Hematopoietic multipotent progenitor cell (in vitro differentiated cells): ENCODE data around the gene LITAFD. TPM values are rescaled to one million over a fixed set of nuclear protein-coding genes. Genes with fewer than 3 reads are reported as not detected.
"Not testable (repeated sequence)": the region's sequence is repeated elsewhere in the genome, so short reads cannot be mapped to it uniquely, and the experiment has no call there.

Experiments
- DNase-seq, 3 donors: peaks; one replicate each; pipeline ENCODE4 v3.0.0-alpha.2; 2011 to 2015; ENCODE audit warnings: low read depth in 2 of 3, low spot score in 2 of 3
- total RNA-seq: library from RNA; depleted of rRNA; stranded (reverse); fragments of >200 nt; gene quantifications from one replicate; pipeline ENCODE4 v1.2.3, GENCODE V29; 2012

The LITAFD gene
- total RNA-seq = not detected

DNA sequence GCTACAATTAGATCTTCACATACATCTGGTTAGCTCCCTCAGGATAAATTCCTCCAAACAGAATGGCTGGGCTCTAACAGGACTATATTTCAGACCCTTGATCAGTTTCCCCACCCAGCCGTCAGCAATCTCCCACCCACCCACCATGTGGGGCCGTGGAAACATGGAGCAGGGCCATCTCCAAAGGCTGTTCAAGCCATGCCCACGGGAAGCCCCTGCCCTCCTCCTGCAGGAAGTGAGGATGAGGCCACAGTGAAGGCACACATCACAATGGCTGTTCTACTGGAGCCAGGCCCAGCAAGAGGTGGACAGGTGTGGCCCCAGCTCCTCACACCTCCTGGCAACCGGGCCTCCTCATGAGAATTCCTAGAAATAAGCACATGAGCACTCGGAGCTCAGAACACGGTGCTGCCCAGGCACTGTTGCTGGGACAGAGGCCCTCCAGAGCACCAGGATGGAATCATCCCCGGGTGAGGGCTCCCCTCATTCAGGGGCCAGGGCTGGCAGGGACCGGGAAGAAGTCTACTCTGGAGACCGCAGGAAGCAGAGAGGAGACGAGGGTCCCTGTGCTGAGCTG lies at the start of gene LITAFD:
Gene LITAFD, plus strand, starts transcription at position 311 of the 577 bp plus-strand sequence. CDS start 2,005 bp downstream, outside the sequence.
- no peak for DNase-seq

DNA sequence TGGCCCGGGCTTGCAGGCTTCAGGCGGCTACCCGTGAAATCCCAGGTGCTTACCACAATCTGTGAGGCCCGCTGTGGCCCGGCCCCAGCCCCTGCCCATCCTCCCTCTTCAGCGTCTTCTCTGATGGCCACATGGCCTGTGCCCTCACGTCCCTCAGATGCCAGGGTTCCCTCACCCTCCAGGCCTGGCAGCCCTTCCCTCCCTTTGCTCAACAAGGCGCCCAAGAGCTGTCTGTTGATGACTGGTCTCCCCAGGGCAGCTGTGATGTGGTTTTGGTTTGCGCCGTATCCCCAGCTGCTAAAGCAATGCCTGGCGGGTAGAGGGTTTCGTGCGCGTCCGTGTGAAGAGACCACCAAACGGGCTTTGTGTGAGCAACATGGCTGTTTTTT lies 49.4 kb upstream of the LITAFD start:
- no peak for DNase-seq

DNA sequence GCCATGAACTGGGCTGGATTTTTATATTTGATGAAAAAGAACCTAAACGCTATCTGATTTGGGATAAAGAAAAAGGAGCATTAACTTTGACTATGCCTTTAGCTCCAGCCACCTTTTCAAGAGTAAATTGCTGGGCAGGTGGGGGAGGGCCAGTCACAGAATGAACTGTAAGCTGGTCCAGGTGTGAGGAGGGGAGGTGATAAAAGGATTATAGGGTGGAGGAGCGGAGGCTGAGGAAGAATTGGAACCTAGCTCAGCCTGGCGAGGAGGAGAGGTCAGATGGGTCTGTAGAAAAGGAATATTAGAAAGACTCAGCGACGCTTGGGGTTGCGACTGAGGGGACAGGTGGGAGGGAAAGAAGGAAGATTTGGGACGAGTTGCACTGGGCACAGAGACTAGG lies 45.4 kb upstream of the LITAFD start:
- DNase-seq = not testable (repeated sequence)

DNA sequence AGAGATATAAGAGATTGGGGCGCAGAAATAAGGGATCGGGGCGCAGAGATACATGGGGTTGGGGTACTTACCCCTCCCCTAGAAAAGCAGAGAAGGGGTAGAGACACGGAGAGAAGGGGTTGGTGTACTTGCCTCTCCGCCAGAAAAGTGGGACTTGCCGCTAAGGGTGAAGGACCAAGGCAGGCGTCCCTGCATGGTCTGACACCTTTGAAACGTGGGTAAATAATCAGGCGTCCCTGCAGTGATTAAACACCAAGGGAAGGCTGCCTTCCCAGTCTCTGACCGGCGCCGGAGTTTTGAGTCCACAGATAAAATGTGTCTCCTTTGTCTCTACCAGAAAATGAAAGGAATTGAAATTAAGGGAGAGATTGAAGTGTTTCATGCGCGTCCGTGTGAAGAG lies 44.6 kb upstream of the LITAFD start:
- DNase-seq = not testable (repeated sequence)

DNA sequence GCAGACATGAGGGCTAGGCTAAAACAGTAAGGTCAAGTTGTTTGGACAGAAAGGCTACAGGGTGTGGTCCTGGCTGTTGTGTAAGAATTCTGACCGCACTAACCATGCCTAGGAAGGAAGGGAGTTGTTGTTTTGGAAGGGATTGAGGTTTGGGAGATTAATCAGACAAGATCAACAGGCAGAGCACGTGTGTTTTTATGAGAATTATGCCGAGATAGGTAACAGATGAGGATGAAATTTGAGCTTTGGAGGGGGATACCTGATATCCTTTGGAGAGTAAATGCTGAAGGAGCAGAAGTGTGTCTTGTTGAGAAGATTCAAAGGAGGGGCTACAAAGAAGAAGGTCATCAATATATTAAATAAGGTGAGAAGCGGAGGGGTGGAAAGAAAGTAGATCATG lies 40.1 kb upstream of the LITAFD start:
- DNase-seq = not testable (repeated sequence)

DNA sequence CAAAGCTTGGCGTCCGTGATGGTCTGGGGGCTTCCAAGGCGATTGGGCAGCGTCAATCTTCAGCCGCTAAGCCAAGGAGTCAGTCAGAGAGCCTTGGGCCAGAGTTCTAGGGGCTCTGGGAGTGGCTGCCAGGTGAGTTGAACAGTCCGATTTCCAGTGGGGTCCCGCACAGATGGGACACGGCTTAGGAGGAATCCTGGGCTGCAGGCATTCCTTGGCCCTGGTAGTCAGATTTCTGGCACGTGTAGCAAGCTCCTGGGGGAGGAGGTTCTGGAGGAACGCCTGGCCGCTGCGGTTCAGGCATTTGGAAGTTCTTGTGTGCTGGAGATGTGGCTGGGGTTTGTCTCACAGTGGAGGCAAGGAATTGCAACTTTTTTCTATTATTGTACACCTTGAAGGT lies 38.9 kb upstream of the LITAFD start:
- DNase-seq = not testable (repeated sequence)

DNA sequence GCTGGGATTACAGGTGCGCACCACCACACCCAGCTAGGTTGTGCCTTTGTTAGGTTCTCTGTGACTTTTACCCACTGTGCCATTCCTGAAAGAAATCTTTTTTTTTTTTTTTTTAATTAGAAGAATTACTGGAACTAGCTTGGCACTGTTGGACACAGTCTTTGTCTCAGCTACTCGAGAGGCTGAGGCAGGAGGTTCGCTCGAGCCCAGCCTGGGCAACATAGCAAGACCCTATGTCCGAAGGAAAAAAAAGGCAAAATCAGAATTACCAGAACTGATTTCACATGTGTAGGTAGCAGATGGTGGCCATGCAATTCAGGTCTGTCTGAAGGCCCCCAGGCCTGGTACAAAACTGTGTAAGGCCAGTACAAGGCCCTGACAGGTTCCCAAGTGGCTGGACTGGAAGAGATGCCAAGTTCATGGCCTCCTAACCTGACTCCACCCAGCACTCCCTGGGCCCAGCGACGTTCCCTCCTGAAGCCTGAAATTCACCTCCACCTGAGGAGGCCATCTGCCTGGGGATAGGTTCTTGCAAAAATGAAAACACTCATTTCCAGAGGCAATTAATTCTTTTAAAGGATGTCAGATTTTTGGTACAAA lies 36.4 kb upstream of the LITAFD start:
- DNase-seq = no peak

DNA sequence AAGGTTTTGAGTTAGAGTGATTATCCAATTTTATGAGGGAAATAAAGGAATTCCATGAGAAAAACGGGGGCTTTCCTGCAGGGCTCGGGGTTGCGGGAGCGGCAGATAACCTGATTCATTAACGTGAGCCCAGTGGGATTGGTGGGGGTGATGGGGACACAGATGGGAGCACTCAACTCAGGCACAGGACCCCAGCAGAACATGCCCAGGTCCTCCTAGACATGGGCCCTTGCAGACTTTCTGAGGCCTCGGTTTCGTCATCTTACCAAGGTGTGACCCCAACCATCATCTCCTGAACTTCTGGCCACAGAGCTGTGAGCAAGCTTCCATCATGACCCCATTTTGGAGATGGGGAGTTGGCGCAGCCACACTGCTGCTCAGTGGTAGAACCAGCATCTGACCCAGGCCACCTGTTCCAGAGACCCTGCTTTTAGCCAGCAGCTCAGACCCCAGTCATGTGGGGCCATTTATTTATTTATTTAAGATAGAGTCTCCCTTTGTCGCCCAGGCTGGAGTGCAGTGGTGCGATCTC lies 35.7 kb upstream of the LITAFD start:
- DNase-seq = no peak

DNA sequence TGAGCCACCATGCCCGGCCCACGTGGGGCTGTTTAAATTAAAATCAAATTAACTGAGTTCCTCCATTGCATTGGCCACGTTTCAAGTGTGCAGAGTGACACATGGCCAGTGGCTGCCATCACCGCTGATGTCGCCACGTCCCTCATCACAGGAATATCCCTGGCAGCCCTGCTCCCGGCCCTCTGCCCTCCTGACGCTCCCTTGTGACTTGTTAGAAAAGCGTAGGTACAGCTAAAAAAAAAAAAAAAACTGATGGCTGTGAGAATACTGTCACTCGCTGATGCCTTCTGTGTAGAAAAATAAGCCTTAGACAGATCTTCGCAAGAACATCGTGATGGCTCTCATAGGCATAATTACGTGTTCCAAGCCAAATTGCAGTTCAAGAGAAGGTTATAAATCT lies 35.0 kb upstream of the LITAFD start:
- DNase-seq = no peak

DNA sequence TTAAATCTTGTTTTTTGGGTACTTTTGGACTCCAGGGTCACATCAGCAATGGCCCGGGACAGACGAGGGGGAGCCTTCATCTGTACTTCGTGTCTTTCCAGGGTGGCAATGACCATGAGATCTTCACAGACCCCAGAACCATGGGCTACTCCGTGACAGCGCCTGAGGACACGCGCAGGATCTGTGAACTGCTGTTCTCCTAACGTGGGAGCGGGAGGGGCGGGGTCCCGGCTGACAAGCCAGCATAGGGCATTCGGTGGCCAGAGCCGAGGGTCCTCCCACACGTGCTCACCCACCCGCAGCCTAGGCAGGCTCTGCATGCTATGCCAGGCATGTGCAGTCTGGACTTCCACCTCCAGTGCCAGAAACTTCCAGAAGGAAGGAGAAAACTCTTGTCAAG lies 34.5 kb upstream of the LITAFD start:
- DNase-seq = no peak

DNA sequence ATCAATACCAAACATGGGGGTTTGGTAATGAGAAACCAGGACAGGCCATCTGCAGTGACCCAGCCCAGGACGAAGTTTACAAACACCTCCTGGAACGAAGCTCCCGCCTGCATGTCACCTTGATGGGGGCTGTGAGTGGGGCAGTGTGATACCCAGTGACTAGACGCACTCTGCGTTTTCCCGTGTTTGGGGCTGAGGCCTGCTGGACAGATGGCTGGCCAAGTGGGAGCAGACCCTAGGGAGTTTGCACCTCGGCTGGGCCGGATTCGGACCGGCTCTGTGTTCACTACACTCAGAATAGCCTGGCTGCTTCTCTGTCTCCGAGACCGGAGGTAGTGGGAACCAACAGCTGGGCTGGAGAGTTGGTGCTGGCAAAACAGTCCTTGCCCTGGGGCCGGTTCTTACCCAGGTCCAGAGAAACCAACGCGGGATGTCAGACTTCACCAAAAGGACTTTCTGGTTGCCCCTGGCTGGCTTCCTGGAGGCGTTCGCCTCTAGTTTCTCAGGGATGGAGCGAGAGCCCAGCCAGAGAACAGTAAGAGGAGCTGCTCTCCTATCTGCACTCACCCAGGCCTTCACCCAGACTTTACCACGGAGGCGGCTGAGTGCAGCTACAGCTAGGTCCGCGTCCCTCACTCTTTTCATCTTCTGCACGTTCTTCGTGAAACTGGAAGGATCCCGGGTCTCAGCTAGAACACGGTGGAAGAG lies 33.8 kb upstream of the LITAFD start:
- no peak for DNase-seq

DNA sequence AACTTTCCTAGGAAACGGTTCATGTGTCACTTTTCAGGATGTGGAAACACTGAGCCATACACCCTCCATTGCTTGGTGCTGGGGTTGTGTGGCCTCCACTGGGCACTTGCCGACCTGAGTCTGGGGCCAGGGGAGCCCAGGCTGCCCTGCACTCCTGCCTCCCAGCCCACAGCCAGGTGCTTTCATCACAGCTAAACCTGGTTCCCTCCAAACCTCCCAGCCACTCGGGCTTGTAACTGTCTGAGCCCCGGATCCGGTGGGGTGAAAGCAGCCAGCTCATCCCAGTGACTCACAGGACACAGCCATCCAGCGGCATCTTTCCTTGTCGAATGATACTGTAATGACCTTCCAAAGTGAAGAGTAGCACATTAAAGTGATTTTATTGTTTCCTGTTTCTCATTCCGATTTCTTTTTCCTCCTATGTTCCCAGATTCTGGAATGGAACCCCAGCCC lies 33.2 kb upstream of the LITAFD start:
- no peak for DNase-seq

DNA sequence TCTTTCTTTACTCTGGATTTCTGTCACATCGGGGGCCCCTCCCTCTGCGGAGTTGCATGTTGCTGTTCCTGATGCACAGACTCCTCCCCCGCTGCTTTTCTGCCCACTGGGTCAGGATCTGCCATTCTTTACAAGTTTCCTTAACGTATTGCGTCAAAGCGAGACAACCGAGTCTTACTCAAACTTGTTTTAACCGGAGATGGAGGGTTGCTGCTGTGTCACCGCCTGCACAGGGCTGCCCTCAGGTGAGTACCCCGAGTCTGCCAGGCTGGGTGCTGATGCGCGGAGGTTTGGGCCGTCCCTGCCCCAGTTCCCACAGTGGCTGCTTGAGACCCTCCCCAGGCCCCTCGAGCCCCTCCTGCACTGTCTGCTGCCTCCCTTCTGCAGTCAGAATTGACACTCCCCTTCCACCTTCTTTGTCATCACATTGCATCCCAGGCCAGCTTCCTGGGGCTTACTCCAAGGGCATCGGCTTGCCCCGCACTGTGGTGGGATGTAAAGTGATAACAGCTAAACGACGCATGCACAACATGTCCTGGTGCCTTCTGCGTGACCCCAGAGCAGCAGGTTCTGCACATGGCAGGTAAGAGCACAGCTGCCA lies 32.6 kb upstream of the LITAFD start:
- DNase-seq = no peak

DNA sequence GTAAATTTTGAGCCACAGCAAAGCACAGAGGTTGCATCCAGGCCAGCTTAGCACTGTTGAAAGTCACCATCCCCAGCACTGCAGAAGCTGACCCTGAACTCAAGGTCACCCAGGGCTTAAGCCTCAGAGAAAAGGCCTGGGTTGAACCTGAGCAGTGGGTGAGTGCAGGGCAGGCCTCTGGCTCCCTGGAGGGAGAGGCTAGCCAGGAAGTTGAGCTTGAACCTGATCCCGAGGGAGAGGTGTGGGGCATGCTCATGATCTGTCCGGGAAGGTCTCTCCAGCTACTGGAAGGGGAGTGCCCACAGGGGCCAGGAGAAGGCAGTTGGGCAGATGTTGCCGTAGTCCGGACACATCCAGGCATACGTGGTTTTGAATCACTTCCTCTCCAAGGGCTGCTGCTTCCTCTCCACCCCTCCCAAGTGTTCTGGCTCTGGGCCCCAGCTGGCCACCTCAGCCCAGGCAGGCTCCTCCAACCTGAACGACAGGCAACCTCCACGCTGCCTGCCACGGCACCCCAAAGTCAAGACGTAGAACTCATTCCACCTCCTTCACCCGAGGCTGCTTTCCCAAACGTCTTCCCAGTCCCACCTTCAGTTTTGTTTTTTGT lies 31.8 kb upstream of the LITAFD start:
- peak in 2 of 3 donors; percentile 75 to 82 for DNase-seq

DNA sequence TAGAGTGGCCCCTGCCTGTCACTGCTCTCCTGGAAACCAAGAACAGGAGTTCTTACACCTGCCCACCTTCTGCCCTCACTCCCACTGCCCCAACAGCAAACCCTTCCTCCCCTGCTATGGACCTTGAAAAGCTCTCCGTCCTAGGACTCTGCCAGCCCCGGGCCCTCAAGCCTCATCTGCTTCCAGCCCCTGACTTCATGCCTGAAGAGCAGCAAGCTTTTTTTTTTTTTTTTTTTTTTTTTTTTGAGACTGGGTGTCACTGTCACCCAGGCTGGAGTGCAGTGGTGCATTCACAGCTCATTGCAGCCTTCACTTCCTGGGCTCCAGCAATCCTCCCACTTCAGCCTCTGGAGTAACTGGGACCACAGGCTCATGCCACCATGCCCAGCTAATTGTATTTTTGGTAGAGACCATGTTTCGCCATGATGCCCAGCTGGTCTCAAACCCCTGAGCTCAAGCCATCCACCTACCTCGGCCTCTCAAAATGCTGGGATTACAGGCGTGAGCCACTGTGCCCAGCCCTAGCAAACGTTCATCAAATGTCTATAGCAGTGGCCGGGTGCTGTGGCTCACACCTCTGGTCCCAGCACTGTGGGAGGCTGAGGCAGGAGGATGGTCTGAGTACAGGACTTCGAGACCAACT lies 30.3 kb upstream of the LITAFD start:
- no peak for DNase-seq

DNA sequence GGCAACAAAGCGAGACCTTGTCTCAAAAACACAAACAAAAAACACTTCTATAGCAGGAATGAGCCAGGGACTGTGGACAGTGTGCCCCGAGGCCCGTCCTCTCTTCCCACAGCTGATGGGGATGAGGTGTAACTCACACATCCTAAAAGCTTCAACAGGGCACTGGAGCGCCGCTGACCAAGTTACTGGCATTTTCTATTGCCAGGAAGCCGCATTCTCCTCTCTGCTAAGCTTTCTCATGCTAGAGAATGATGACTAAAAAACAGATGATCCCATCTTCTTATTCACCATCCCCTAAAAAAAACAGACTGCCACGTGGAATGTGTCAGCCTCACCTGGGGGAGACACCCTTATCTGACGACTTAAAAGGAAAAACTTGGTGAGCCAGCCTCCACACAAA lies 29.6 kb upstream of the LITAFD start:
- DNase-seq = no peak

DNA sequence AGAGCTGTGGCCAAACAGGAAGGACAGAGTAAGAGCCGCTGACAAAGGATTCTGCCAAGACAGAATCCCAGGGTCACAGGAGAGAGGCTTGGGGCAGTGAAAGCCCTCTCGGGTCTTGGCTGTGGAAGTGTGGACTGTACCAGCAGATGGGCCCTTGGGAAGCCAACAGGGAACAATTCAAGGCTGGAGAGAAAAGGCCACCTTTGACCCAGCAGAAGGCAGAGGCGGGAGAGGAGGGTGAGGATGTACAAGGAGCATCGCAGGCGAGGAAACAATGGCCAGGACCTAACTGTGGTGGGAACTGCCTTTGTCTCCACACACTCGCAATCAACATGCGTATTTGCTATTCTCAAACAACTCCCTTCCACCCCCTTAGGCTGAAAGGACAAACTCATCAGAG lies 29.0 kb upstream of the LITAFD start:
- DNase-seq = no peak

DNA sequence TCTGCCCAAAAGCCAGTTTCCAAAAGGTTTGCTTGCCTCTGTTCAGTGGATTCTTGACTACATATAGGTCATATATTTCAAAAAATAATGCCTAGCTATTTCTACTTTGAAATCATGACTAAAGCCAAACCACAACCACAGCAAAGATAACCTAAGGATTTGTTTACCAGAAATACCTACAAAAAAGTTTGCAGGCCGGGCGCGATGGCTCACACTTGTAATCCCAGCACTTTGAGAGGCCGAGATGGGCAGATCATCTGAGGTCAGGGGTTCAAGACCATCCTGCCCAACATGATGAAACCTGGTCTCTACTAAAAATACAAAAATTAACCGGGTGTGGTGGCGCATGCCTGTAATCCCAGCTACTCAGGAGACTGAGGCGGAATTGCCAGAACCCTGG lies 28.5 kb upstream of the LITAFD start:
- no peak for DNase-seq

DNA sequence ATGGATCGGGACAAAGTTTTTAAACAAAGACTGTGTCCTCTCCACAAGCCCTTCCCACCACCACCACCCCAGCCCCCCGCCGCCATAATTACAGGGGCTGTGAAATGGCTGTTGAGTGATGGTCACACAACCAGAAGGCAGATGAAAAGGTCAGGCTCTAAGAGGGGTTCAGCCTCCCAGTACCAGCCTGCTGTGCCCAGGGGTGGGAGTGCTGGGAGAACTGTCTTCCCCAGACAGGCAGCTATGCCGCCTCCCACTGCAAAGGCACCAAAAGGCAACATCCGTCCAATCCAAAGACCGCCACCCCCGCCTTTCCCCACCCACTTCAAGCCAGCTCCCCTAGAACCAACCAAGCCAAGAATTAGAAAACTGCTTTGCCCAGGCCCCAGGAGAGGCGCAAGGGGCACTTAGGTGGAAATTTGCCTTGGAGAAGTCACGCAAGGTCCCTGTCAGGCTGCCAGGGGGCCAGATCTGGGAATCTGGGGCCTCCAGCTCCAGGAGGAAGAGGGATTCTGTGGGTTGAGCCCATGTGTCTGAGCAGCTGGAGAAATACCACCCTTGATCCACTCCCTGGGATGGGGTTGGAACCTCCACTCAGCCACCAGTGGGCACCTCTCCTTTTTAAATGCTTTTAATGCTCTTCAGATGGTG lies 27.7 kb upstream of the LITAFD start:
- no peak for DNase-seq
